Renal pelvis (tissue), 4 donors: ENCODE results near the gene HACD3. TPM values are rescaled to one million over a fixed set of nuclear protein-coding genes. Genes with fewer than 3 reads are reported as not detected.
"Not testable (repeated sequence)": the region's sequence is repeated elsewhere in the genome, so short reads cannot be mapped to it uniquely, and the experiment has no call there.

Source experiments
- DNase-seq: peaks from one replicate; pipeline ENCODE4 v3.0.0-alpha.2; 2013
- polyA plus RNA-seq, 3 donors: library from polyadenylated mRNA; unstranded; fragments of 120-200 nt; gene quantifications; one replicate each; pipeline ENCODE4 v1.2.1, GENCODE V29; 2013; ENCODE audit not compliant: insufficient read length in 3 of 3

HACD3 gene
- polyA plus RNA-seq, 3 donors, result 148 to 177 (median 159) TPM

DNA sequence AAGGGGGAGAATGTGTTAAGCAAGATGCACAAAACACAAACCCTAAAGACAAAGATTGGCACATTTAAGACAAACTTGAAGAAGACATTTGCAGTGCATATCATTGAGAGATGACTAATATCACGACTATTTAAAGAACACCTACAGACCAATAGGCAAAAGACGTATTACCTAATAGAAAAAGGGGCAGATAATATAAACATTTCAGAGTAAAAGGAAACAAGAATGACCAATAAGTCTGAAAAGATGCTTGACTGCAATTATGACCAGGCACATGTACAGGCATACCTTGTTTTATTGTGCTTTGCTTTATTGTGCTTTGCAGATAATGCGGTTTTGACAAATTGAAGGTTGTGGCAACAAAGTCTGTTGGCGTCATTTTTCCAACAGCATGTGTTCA lies 4.9 kb downstream of the HACD3 start:
- DNase-seq, result no peak

DNA sequence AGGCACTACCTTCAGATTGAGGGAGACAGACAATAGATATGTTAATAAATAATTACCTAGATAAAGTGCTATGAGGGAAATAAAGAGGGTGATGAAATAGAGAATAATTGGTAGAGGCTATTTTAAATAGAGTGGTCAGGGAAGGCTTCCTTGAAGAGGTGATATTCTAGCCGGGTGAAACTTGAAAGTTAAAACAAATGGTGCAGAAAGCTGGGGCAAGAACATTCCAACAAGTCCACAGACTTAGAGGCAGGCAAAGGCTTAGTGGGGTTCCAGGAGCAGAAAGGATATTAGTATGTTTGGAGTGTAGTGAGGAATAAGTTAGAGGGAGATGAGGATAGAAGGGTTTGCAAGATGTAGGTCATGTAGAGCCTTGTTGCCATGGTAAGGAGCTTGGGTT lies 10.1 kb downstream of the HACD3 start:
- no peak for DNase-seq

DNA sequence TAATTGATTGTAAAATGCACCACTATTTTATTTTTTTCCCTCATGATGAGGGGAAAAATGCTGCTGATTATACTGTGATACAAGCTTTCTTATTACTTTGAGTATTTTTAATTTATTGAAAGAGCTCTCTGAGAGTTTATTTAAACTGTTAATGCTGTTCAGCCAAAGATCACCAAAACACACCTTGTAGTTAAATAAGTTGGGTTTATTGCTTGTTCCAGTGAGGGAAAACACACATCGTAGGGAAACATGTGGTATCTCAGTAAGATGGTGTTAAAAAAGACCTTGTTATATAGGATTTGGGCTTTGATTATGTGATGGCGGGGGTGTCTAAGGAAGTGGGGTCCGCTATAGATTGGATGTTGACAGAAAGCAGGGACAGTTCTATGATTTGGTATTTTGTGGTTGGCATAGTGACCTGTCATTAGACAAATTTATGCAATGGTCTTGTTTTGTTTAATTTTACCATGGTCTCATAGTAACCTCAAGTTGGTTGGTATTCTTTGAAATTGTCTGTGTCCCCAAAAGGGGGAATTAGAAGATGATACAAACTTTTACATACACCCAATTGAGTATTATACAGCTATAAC lies 11.1 kb downstream of the HACD3 start:
- no peak for DNase-seq

DNA sequence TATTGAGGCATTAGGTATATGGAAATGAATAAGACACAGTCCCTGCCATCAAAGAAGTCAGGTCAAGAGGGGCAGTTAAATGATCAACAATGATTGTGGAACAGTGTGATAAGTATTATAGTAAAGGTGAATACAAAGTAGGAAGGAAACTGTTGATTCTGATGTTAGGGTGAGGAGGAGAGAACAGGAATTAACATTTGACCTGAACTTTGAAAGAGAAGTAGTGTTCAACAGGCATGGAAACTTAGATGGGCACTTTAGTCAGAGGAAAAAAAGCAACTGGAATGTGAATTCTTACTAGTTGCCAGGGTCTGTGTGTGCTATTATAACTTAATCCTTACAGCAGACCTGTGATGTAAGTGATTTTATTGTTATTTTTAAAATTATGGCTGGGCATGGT lies 17.6 kb downstream of the HACD3 start:
- no peak for DNase-seq

DNA sequence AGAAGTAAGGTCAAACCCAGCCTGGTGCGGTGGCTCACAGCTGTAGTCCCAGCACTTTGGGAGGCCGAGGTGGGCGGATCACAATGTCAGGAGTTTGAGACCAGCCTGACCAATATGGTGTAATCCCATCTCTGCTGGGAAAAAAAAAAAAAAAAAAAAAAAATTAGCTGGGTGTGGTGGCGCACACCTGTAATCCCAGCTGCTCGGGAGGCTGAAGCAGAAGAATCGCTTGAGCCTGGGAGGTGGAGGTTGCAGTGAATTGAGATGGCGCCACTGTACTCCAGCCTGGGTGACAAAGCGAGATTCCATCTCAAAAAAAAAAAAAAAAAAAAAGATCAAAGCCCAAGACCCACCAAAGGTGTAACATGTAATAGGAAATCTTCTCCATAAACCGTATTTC lies 19.0 kb downstream of the HACD3 start:
- not testable (repeated sequence) for DNase-seq

DNA sequence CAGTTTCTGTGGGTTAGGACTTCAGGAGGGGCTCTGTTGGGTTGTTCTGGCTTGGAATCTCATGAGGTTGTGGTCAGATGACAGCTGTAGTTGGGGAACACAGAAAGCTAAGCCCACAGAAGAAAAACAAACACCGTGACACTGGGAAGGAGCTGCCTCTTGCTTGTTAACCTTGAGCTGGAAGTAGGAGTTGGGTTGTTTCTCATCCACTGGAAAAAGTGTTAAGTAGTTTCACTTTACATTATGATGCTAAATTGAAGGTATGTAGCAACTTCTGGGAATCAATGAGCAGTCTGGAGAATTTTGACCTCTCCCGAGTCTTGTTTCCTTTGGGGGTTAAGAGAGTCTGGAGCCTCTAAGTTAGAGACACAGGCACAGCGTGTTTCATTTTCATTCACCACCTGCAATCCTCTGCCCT lies 20.4 kb downstream of the HACD3 start:
- no peak for DNase-seq

DNA sequence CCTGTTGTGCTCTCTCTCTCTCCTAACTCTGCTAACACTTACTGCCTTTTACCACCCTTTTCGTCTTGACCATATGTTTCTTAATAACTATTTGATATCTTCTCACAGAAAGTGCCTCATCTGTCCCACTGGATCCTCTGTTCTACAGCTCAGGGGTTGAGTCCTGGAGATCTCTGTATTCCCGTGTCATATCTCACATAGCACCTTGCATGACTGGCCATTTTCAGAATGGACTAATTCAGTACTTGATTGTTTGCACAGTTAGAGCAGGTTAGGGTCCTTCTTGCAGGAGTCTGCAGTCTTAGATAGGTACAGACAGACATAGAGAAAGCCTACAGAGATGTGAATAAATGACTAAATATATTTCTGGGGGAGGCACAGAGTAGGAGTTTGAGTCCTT lies 20.9 kb downstream of the HACD3 start:
- no peak for DNase-seq

DNA sequence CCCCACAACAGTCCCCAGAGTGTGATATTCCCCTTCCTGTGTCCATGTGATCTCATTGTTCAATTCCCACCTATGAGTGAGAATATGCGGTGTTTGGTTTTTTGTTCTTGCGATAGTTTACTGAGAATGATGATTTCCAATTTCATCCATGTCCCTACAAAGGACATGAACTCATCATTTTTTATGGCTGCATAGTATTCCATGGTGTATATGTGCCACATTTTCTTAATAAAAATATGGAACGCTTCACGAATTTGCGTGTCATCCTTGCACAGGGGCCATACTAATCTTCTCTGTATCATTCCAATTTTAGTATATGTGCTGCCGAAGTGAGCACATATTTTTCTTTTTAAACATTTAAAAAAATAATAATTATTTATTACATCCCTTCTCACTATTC lies 22.6 kb downstream of the HACD3 start:
- not testable (repeated sequence) for DNase-seq

DNA sequence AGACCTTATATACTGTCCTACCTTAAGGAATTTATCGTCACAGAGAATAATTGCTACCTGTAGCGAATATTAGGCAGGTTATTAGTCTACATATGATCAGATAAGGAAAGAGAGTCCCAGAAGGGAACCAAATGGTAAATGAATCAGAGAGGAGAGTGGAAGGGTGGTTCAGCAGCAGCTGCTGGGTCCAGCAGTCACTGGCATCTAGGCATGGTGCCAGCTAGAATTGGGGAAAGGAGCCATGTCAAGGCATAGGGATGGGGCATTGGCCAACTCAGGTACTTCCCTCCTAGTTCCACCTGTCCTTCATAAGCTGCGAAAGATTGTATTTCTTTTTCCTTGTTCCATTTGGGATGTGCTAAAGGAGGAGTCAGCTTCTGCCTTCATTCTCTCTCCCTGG lies 23.4 kb downstream of the HACD3 start:
- DNase-seq, result no peak

DNA sequence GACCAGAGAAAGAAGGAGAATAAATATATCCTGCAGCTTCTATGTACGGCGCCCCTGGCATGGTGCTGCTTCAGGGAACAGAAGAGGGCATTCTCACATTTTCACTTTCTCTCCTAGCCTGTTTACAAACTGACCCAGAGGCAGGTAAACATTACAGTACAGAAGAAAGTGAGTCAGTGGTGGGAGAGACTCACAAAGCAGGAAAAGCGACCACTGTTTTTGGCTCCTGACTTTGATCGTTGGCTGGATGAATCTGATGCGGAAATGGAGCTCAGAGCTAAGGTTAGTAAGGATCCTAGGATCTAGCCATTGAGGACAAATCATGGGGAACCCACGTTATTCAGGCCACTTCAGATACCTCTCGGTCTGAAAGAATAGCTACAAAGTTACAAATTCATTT lies 26.4 kb downstream of the HACD3 start:
- DNase-seq, result no peak

DNA sequence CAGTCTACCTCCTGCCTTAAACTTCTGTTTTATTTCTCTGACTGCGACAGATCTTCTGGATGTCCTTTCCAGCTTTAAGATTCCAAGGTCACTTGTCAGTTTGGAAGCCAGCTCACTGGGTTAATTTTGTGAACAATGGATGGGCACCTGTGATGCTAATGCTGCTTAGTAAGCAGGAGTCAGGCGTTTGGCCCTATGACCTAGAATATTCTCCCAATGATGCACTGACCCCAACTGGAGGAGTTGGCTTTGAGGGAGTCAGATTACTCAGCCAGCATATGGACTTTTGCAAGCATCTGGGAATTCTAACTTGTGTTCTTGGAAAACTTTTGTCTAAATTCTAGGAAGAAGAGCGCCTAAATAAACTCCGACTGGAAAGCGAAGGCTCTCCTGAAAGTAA lies 28.1 kb downstream of the HACD3 start:
- no peak for DNase-seq

DNA sequence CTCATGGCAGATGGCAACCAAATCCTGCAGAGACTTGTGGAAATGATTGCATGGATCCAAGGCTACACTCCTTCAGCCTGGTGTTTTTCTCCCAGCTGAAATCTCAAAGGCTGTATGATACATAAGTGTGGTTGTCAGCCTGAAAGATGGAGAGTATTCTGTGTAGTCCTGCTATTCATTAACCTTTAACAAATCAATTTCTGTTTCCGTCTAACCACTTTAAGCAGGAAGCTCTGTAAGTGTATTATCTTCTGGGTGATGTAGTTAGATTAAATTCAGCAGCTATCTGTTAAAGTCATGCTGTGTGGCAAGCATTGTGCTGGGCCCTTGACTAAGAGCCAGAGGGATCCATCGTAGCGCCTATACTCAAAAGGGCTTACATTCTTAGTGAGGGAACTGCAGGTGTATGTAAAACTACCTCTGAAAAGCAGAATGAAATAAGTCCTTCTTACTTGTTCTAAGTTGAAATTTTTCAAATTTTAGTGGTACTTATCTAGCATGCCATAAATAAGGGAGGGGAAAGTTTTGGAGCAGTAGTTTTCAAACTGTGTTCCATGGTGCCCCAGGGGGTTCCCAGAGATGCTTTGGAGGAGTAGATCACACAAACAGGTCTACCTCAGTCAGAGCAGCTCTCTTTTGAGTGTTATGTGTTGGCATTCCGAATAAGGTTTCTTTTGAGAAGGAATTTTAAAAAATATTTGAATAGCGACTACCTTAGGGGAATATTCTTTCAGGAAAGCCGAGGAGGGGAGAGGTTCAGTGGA lies 28.9 kb downstream of the HACD3 start:
- no peak for DNase-seq

DNA sequence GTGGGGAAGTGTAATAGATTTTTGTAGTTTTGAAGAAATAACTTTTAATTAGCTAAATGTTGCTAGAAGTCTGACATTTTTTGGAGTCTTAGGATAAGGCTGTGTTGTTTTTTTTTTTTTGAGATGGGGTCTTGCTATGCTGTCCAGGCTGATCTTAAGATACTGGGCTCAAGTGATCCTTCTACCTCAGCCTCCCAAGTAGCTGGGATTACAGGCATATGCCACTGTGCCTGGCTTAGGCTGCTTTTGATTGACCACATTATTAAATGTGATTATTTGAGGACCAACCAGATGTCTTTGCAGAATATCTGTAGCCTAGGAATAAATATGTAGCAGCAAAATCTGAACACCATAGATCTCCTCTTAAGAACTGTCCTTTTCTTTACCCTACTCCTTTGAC lies 29.7 kb downstream of the HACD3 start:
- no peak for DNase-seq

DNA sequence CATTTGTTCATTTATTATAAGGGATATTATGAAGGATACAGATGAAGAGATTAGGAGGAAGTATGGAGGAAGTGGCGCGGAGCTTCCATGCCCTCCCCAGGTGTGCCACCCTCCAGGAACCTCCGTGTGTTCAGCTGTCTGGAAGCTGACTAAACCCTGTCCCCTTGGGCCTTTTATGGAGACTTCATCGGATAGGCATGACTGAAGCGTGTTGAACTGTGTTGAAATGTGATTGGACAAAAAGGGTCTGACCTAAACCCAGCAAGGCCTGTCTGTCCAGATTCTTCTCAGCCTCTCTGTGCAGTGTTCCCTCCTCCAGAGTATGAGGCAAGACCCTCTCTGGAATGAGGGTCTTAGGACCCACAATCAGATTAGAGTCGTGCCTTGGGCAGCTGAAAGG lies 31.7 kb downstream of the HACD3 start:
- DNase-seq, result peak; percentile 34

DNA sequence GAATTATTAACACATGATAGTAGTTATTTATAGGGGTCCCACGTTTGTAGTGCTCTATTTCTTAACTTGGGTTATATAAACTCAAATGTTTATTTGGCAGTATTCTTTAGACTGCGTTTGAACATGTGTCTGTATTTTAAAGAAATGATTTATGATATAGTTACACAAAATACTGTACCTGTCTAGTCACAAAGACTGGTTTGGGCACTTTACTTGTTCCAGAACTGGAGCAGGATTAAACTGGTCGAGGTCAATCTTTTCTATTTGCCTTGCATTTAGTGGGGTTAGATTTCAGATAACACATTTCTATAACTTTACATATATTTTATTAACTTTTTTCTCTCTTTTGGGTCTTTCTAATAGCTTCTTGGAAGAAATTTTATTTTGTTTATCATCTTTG lies 39.5 kb downstream of the HACD3 start:
- DNase-seq, result no peak

DNA sequence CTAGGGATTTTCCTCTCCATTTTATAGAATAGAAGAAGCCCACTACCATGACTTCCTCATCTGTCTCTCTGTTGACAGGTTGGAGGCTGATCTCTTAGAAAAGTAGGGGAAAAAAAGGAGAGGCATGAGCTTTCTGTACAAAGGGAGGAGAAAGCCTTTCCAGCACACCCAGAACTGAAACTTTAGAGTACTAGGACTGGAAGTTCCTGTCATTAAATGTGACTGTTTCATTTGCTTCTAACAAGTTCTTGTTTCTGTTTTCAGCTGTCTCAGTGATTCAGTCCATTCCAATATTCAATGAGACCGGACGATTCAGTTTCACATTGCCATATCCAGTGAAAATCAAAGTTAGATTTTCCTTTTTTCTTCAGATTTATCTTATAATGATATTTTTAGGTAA lies 41.7 kb downstream of the HACD3 start:
- no peak for DNase-seq

DNA sequence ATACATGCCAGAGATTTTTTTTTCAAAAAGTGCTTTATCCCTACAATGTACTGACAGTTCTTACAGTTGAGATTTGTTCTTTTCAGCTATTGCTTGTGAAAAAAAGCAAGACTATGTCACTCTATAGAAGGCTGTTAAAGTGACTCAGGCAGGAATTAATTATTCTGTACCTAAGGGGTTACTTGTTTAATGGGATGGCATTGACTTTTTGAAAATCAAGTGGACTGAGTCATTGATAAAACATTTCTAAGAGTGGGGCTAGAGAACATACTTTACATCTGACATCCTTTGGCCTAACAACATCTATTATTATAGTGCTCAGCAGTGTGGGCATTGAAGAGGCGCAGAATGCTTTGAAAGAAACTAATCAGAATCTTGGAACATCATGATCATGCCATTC lies 46.4 kb downstream of the HACD3 start:
- DNase-seq, result no peak

DNA sequence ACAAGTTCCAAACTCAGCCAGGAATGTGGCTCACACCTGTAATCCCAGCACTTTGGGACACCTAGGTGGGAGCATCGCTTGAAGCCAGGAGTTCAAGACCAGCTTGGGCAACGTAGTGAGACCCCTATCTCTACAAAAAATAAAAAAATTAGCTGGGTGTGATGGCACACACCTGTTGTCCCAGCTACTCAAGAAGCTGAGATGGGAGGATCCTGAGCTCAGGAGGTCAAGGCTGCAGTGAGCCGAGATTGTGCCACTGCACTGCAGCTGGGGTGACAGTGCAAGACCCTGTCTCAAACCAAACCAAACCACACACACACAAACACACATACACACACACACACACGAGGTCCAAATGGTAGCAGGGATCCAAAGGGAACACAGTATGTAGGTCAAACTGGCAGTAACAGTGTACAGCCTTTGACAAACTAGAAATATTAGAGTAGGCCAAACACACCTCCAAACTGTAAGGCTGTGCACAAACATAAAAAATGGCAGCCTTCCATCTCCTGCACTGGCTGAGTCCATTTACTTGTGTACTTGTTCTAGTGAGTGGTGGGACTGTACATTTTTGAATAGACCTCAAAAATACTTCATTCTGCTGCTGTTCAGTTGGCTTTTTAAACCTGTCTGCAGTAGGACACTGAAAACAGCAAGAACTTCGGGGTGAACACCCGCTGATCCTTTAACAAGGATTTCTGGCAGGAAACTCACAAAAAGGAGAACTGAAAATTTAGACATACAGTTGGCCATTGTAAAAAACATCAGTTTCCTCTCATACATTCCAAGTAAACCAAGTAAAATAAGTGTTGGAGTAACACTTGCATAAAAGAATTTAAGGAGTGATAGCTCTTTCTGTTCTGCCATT lies 47.1 kb downstream of the HACD3 start:
- no peak for DNase-seq

DNA sequence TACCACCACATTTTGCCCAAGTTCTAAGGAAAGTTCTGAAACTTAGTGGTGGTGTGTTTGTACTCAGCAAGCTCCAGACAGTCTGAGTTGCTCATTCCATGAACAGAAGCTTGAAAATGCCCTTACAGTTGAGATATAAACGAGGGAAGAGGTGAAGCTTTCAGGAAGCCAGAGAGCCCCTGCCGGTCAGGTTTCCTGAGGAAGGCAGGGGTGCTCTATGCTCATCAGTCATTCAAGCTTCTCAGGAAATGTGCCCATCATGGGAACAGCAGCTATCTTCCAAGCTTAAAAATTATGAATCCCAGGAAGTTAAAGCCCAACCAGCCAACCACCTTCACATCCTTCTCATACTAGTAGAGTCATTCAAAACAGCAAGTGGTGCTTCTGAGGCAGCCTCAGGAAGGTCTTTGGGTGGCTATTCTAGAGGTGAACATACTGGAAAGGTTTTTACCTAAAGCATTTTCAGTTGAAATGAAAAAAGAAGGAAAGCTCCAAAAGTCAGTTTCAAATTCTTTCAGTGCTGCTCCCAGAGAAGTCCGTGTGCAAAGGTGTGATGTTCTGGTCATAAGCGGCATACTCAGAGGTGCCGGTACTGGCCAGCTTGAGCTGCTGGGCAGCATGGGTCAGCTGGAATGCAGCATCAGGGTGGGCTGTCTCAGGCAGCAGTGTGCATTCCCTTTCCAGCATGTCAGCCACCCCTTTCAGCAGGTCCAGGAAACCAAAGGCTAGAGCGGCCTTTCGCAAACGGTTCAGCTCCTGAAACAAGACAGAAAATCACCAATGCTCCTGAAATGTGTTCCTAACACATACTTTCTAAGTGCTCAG lies 48.9 kb downstream of the HACD3 start:
- no peak for DNase-seq

DNA sequence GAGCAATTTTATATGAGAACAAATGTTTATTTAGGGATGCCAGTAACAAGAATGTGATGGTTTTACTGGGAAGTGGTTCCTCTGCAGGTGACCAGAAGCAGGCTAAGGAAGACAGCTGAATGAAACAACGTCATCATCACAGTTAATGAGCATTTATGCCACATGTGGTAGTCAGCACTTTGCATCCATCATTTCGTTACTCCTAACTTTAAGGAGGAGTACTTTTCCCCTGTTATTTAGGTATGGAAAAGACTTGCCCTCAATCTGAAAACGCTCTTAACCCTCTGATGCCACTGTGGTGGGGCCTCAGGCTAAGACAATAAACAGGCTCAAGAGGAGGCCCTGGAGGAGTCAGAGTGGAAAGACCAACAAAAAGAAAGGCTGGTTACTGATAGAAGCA lies 49.5 kb downstream of the HACD3 start:
- no peak for DNase-seq

DNA sequence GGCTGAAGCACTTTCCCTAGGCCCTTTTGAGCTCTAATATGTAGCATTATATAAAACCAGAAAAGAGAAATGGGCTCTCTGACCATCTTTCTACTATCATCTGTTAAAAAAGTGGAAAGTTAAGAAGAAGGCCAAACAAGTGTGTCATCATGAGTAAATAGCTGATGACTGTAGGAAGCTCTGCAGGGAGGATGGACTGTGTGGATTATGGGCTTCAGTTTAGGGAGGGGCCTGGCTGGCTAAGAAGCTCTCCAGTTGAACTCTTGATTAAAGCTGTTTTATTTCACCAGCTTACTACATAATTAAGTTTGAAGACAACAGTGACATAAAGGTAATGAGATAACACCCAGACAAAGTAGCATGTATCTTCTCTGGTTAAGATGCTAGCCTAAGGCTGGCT lies 50.0 kb downstream of the HACD3 start:
- DNase-seq, result no peak

DNA sequence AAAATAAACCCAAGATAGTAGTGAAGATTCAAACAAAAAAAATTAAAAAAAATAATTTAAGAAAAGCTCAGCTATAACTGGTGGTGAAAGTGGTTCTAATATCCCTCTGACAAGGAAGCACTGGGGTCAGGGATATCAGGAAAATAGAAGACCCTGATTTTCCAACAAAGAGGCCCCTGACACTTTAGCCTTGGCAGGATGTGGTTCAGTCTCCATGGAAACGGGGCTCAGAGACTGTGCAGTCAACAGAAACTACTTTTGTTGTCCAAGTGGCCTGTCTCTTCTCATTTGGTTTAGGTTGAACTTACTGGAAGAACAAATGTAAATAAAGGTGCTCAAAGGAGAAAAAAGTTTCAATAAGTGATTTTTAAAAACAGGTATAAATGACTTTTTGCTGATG lies 53.4 kb downstream of the HACD3 start:
- peak; percentile 53 for DNase-seq
